AG09319 (cell line): Measurements from ENCODE around the gene RALGPS1.

Source experiments
- DNase-seq: peaks from one replicate; pipeline ENCODE4 v3.0.0-alpha.2; 2010; ENCODE audit warnings: low read depth; ENCODE audit errors: extremely low read depth
- TF ChIP-seq, protein P1 (sequence below): IDR thresholded peaks from 2 replicates; pipeline ENCODE4 v1.5.1; 2011; ENCODE audit warnings: low read depth, mild to moderate bottlenecking, inconsistent platforms, low read length, moderate library complexity

RALGPS1 gene

DNA sequence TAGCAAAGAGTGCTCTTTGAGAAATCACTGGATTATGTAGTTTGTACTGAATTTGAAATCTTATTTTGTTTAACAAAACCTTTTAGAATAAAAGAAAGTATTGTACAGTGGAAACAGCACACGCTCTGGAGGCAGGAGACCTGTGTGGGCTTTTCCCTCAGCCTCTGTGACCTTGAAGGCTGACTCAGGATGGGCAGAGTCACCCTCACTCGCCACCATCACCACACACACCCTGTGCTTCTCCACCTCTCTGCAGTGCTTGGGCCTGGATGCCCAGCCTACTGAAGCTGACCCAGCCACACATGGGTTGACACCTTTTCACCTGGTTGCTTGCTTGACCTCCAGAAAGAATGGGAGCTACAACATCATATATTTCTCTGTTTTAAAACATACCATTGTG lies 188.2 kb downstream of the RALGPS1 start:
- TF ChIP-seq, protein P1, sequence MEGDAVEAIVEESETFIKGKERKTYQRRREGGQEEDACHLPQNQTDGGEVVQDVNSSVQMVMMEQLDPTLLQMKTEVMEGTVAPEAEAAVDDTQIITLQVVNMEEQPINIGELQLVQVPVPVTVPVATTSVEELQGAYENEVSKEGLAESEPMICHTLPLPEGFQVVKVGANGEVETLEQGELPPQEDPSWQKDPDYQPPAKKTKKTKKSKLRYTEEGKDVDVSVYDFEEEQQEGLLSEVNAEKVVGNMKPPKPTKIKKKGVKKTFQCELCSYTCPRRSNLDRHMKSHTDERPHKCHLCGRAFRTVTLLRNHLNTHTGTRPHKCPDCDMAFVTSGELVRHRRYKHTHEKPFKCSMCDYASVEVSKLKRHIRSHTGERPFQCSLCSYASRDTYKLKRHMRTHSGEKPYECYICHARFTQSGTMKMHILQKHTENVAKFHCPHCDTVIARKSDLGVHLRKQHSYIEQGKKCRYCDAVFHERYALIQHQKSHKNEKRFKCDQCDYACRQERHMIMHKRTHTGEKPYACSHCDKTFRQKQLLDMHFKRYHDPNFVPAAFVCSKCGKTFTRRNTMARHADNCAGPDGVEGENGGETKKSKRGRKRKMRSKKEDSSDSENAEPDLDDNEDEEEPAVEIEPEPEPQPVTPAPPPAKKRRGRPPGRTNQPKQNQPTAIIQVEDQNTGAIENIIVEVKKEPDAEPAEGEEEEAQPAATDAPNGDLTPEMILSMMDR = no peak
- no peak for DNase-seq

DNA sequence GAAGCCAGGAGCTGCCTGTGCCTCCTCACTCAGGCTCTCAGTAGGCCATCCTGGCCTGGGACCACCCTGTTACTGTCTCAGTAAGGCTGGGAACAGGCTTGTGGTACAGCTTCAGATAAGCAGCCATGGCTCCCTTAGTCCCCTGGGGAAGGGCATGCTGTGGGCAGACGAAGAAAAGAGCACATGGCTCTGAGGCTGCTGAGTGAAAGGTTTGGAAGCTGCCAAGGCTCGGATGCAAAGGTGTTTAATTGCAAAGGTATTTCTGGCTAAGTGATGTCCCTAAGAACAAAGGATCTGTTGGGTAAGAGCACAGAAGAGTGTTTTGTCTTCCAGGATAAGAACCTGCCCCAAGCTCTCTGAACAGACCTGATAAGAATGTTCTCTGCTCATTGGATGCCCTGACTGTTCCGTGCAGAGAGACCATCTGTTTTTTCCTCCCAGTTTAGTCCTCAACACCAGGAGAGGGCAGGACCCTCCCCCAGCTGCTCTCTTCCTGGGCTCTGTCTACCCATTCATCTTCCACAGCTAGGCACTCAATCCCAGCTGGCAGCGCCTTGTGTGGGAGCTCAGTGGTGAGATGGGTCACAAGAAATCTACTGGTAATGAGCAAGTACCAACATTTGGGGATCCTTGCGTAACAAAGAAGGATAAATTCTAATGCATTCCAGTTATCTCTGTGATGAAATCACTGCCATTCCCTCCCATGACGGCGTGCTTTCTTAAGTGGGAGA lies 190.2 kb downstream of the RALGPS1 start:
- DNase-seq = no peak
- TF ChIP-seq, protein P1 = no peak

DNA sequence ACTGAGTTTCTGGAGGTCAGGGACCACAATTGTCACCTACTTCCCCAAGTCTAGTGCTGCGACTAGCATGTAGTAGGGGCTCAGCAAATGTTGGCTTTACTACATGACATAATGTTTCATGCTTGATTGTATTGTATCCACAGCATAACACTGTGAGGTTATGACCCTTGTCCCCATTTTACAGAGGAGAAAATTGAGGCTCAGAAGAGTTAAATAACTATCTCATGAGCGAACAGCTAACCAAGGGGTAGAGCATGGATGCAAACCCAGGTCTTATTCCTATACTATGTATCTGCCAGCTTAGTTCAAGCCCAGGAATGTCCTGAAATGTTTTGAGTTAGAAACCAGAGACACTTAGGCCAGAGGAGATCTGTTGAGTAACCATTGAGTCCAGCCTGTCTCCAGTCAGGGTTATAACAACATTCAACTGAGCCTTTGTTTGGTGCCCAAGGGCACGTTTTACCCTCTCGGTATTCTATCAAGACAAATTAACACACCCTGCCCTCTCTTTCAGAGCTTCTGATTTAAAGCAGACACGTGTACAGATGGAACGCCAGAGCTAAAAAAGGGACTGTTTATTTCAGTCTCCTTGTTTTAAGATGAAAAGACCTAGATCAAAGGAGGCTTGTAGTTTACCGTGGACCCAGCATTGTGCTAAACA lies 191.4 kb downstream of the RALGPS1 start:
- DNase-seq = no peak
- TF ChIP-seq, protein P1 = no peak

DNA sequence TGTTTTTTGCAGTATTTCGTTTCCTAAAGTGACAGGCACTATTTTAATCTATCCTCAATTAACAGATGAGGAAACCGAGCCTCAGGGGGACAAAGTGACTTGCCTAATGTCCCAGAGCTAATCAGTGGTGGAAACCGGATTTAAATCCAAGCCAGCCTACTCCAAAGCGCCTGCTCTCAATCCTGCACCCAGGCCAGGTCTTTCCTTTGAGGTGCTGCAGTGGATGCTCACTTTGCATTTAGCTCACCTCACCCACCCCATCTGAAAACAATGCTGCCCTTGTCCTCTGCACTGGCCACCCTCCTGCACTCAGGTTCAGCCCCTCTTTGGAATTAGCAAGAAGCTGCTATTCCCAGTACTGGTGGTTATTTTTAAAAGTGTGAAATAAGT lies 191.9 kb downstream of the RALGPS1 start:
- DNase-seq = no peak
- TF ChIP-seq, protein P1 = no peak

DNA sequence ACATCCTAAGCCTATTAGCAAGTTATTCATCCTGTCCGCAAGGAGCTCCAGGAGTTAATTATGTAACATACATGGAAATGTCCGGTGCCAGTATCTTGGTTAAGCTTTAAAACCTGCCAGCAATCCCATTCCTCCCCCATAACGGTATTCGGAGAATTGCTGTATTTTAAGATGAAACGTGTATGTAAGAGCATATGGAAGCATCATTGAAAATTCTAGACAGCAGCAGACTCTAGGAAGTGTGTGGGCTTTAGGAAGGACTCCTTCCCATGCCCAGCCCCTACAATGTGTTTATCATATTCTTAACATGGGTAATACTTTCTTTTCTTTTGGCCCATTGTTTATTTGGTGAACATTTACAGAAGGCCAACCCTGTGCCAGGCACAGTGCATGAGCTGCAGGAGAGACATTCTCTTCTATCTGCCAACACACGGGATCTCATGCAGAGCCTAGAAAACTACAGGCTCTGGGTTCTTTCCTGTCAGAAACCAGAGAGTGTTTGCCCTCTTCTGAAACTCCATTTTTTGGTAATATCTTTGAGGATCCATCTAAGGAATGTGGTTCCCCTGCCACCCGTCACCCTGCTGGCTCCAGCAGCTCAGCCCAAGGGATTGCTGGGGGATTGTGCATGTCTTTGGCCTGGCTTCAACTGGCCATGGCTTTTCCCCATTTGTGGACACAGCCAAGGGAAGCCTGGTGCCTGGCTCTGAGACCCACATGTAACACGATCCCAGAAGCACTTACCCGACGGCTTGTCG lies 192.8 kb downstream of the RALGPS1 start:
- TF ChIP-seq, protein P1 = no peak

DNA sequence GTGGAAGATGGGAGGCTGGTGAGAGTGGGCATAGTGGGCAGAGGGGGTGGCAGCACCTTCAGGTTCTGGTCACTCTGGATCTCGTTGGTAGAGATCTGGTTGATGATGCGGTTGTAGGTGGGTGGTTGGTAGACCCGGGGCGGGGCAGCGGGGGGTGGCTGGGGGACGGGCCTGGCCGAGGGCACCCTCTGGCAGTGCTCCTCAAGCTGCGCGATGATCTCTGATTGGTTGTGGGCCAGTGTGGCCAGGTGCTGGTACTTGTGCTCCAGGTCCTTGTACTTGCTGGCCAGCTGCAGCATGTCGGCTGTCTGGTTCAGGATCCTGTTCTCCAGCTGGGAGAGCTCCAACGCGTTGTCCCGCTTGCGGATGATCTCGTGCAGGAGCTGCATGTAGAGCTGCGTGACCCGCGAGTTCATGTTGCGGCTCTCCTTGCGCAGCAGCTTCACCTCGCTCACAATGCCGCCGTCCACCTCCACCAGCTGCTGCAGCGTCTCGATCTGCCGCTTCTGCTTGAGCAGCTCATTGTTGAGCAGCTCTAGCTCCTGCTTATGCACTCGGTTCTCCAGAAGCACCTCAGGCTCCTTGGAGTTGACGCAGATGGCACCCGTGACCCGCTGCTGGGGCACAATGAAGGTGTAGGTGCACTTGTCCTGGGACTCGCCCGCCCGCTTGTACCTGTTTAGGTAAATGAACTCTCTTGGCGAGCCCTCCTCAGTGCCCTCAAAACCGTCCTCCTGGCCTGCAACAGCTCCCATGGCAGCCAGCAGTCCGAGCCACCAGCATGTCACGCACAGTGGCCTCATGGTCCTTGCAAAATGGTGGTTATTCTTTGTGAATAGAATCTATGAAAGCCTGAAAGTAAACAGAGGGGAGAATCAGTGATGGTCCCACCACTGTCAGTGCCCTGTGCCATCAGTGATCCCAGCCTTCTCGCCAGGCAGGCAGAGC lies 193.6 kb downstream of the RALGPS1 start:
- TF ChIP-seq, protein P1 = no peak
- no peak for DNase-seq

More for the DNA sequence above, 192.8 kb downstream of the RALGPS1 start:
- no peak for DNase-seq
